HG03460 (cell line): Measurements from ENCODE around the gene LMF1.

ENCODE experiments used
- ATAC-seq: cut with Tn5 transposase; IDR thresholded peaks from one replicate; pipeline ENCODE4 v1.9.1; 2021; ENCODE audit not compliant: unreplicated experiment

Gene LMF1

DNA sequence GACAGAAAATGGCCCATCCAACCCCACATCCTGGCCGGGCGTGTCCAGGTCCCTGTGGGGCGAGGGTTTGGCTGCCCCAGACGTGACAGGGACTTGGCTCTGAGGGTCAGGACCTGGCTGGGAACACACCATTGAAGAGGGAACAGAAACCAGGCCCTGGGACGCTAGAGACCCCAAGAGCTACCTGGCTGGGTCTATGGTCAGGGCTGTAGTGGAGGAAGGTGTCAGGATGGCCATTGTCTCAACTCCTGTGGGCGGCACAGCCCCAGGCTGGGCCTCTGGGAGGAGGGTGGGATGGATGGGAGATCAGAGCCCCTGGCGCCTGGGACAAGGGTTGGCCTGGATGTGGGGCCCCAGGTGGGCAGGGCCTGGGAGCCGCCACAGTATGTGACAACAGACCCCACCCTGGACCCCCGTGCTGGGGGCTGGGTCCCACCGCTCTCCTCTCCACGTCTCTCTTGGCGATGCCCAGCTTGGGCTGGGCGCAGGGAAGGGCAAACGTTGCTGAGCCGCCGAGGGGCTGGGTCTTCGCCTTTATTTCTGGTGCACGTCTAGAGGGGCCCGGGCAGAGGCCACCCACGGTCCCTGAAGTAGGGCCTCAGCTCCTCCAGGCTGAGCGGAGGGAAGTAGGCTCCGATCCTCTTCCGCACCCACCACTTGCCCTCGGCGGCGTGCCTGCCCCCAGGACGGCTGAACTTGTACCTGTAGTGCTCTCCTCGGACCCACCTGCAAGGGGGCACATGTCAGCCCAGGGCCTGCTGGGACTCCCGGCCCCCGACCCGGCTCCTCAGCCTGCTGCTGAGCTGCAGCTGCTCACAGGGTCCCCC lies 116.6 kb downstream of the LMF1 start:
- ATAC-seq, result no peak

DNA sequence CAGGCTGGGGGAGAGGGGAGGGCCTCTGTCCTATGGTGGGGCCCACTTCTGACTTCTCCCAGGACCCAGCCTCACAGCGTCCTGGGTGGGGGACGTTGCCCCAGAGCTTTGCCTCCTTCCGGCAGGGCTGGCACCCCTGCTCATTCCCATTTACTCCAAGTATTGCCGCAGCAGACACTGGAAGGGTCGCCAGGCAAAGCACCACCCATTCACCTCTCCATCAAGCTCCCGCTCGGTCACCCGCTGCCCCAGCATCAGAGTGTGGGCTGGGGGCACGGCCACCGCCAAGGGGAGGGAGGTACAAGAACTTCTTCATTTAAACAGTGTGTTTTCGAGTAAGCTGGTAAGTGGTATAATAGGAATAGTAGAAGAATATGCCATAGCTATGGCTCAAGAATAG lies 117.5 kb downstream of the LMF1 start:
- no peak for ATAC-seq

GRCh38 chr16:852451-853185 lies 118.2 kb downstream of the LMF1 start:
- no peak for ATAC-seq

GRCh38 chr16:851871-852270 lies 118.9 kb downstream of the LMF1 start:
- ATAC-seq, result no peak

DNA sequence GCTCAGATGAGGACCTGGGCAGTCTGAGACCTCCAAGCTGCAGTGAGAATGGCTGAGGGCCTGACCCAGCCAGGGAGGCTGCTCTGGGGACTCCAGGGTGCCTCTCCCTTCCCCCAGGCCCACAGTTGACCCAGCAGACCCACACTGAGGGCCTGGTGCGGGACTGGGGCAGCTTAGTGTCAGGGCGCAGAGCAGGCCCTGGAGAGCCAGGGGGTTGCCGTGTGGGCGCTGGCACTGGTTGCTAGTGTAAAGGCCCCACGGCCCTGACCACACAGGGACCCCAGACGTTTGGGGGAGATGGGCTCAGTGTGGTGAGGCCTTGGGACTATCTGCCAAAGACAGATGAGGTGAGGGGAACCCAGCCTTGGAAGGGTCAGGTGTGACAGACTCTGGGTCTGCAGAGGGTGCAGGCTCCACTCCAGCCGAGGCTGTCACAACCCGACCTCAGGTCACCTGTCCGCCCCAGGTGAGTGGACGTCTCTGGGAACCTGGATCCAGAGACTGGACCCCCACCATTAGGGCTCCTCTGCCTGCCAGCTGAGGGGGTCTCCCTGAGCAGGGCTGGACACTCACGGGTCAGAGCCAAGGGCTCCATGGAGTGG lies 119.5 kb downstream of the LMF1 start:
- ATAC-seq, result no peak

- no peak for ATAC-seq
Measured at GRCh38 chr16:850668-851067, 120.1 kb downstream of the LMF1 start.

DNA sequence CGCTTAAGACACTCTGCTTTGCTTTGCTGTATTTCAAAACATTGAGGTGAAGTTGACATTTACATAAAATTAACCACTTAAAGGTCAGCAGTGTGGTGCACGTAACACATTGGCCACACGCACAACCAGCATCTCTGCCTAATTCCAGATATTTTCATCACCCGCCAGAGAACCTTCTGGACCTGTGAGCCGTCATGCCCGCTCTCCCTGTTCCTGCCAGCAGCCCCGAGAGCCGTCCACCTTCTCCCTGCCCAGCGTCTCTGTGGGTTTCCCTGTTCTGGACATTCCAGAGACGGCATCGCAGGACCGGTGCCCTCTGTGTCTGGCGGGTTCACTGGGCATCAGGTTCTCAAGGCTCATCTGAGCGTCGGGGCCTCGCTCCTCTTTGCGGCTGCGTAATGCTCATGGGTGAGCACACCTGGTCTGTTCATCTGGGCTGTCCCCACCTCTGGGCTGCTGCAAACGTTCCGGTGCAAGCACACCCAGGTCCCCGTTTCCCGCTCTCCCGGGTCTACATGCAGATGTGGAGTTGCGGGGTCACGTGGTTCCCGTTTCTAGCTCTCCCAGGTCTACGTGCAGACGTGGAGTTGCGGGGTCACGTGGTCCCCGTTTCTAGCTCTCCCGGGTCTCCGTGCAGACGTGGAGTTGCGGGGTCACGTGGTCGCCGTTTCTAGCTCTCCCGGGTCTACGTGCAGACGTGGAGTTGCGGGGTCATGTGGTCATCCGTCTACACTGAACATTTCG lies 122.1 kb downstream of the LMF1 start:
- no peak for ATAC-seq

DNA sequence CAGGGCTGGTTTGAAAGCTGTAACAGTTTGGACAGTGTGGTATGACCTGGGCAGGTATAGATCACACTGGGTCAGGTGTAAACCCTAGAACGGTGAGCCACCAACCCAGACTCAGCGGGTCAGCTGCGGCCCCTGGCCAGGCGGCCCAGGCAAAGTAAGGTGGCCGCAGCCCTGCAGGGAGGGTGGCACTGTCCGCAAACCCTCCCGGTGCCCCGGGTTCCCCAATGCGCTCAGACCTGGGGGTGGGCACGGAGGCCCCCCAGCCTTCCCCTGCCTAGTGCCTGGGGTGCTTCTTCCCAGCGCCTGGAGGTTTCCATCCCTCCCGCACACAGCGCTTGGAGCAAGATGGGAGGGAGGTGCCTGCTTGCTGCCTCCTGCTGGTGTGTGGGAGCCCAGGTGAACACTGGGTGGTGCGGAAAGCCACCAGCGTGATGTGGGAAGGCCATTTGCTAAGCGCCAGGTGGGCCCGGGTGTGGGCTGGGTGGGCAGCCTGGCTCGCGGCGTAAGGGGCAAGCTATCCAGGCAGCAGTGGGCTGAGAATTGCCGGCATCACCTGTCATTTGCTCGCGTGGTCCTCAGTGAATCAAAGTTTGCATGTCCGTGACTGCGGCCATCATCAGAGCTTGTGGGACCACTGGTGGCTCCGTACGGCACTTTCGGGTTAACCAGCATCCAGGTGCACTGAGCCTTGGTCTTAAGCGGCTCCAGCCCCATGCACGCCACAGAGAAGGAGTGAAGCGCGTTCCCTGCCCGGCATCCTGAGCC lies 122.9 kb downstream of the LMF1 start:
- ATAC-seq, result no peak

DNA sequence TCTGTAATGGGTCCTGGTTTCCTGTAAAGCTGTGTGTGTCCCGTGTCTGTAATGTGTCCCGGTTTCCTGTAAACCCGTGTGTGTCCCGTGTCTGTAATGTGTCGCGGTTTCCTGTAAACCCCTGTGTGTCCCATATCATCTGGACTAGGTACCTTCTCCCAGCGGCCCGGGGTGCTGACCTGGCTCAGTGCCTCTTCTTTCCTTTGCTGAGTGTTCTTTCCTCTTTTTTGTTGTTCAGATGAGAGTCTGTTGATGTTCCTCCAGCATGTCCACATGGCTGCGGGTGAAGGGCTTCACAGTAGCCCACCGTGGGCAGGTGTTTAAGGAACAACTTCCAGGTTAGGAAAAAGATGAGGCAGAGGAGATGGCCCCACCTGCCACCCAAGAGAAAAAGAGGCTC lies 123.6 kb downstream of the LMF1 start:
- no peak for ATAC-seq

DNA sequence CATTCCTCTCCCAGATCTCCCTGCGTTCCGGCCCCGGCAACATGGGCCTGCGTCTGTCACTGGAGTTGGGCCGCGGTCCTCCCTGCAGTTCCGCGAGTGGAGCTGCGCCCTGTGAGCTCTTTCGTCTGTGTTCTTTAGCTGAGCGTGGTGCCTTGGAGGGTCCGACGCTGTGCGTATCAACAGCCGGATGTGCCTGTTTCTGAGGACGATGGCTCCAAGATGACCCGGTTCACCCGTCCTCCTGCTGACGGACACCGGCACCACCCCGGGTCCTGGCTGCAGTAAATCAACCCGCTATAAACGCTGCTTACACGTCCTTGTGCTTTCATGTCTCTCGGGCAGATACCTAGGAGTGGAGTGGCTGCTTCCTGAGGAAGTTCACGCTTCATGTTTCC lies 125.4 kb downstream of the LMF1 start:
- ATAC-seq, result no peak

DNA sequence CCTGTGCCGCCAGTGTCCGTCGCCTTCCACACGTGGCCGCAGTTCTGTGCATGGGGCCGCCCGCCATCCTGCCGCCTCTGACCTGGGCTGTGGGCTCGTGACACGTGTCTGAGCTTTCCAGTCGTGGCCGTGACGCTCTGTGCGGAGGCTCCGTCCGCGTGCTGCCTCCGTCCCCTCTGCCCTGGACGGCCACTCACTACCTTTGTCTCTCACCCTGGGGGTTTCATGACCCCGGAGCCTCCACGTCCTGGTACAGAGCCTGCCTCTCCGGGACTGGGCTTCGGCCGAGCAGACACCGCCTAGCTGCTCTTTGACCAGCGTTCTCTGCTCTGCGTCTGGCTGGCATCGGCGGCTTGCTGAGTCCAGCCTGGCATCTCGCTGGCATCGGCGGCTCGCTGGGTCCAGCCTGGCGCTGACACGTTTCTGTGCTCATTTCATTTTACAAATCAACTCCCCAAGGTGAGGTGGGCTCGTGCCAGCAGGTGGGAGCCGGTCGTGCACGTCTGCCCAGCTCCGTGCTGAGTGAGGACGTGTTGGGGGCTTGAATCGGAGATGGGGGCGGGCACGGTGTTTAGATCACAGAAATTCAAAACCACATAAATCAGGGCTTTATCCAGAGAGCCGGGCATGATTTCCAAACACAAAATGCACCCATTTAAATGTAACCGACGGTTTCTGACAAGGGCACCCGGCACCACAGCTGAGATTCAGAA lies 126.0 kb downstream of the LMF1 start:
- ATAC-seq, result no peak

DNA sequence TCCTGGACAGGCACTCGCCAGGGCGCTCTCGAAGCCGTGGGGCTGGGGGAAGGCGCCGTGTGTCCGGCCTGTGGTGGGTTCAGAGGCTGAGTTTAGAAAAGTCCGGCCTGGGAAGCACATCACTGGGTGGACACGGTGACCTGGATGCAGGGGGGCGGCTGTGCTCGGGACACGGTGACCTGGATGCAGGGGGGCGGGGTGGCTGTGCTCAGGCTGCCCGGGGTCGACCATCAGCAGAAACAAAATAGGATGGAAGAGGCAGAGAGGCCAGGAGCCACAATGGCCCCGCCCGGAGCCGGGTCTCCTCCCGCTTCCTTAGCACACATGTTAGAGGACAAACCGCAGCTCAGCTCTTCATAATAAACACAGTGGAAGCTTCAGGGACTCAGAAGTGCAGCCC lies 127.0 kb downstream of the LMF1 start:
- ATAC-seq, result no peak

DNA sequence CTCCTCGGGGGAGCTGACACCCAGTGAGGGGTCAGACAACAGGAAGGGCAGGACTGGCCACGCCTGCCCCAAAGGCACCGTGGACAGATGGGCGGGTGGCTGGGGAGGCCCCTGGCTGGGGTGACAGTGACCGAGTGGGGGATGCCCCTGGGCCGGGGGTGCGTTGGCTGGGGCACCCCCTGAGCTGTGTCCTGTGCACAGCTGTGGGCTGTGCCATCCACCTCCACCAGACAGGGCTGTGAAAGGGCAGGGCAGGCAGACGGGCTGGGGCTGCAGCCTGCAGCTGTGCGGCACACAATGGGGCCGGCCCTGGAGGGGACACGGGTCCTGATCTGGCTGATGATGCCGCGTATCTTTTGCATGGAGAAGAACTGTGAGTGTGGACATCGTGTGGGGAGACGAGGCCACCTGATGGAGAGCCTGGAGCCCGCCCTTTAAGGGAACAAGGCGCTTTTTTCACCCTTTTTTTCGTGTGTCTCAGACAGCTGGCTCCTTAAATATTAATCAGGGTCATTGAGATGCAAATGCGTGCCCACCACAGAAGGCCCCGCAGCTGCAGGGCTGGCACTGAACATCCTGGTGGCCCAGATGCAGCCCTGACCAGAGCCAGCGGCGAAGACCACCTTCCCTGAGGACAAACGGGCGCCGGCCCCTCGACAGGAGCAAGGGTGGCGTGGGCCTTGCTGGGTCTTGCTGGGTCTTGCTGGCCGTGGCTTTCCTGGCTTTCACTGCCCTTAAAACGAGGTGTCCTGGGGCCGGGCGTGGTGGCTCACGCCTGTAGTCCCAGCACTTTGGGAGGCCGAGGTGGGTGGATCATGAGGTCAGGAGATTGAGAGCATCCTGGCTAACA lies 127.8 kb downstream of the LMF1 start:
- no peak for ATAC-seq

DNA sequence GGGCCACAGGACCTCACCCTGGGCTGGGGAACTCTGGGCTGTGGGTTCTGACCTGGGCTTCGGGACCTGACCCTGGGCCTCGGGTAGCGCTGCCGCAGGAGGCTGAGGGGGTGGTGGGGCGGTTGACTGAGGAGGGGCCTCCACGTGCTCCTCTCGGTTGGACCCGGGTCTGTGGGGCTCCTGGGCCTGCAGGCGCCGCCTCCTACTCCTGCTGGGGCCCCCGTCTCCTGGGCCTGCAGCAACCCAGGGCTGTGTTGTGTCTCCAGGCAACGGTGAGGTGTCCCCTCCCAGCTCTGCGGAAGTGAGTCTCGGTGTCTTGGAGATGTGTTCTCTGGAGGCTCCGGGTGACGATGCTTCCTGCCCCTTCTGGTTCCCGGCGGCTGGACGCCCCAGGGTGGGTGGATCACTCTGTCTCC lies 128.7 kb downstream of the LMF1 start:
- ATAC-seq, result no peak

DNA sequence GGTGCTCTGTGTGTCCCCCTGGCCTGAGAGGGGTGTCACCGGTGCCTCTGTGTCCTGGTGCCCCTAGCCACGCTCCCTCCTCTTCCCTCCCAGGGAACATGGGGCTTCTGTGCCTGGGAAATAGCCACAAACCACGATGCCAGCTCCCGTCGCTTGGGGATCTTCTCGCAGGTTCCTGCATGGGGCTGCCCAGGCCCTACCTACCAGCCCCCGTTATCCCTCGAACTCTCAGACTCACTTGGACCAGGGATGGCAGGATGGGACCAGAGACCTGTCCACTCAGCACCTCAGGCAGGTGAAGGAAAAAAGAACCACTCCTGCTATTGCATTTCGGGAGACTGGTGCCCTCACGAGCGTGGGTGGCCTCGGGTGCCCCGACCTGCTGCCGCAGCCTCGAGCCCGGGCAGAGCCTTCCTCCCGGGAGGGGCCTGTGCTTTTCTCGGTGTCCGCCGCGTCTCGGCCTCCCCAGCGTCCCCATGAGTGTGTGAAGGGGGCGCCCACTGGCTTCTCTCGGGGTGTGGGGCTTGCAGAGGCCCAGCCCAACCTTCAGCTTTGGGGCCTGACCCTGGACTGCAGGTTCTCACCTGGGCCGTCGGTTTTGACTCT lies 129.2 kb downstream of the LMF1 start:
- ATAC-seq, result no peak

DNA sequence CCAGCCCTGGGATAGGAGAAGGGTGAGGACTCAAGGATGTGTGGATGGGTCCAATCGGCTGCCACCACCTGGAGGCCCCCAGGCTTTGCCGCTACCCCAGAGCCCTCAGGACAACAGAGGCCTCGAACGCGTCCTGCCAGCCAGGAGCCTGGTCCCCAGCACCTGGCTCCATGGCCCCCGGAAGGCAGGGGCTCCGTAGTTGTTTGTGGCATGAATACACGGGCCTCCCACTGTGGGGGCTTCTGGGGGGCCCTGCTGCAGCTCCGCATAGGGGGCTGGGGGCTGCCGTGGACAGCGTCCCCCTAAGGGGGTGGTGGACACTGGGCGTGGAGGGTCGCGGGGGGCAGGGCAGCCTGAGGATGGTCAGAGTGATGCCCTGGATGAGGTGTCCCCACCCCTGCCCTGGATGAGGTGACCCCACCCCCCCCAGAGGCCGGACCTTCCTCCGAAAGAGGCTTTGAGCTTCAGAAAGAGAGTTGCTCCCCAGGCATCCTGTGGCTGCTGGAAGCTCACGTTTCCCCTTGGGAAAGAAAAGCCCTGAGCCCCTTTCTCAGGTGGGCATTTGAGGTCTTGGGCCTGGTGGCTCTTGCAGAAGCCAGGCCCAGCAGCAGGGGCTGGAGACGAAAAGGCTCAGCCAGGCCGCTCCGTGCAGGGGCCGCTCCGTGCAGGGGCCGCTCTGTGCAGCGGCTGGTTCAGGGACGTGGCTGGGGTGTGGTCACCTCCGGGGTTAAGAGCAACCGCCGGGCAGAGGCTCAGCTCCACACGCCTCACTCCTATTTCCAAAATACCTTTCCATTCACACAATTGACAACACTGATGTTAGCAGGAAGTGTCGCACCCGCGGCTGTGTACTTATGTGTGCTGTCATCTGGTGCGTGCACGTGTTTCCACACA lies 130.0 kb downstream of the LMF1 start:
- no peak for ATAC-seq

DNA sequence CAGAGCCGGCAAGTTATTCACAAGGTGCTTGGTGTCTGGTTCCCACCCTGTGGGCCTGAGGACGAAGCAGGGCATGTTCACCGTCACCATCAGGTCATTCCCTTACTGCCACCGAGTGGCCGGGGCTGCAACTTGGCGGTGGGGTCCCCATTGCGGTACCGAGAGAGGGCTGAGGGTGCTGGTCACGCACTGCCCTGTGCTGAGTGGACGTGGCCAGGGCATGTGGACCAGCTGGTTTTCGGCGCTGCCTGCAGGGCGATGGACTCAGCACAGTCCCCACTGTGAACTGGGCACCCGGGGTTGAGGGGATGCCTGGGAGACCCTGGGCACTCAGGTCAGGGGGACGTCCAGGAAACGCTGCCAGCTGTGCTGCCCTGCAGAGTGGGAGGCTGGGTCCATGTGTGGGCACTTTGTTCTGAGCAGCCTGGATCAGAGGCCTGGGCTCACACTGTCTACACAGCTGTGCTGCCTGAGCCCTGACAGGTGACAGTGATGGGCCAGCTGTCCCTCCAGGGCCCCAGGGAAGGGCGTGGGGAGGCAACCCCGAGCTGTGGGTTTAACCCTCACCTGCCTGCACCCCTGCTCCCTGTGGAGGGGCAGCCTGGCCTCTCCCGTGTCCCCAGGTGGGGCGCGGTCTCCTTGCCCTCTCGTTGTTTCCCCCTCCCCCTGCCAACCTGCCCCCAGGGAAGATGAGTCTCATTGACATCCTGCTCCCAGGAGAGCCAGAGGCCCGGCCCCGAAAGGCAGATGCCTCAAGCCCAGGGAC lies 131.0 kb downstream of the LMF1 start:
- no peak for ATAC-seq
